ENCODE results near the gene RASSF5. TPM values are rescaled to one million over a fixed set of nuclear protein-coding genes. Genes with fewer than 3 reads are reported as not detected.

The RASSF5 gene
- total and polyA plus RNA-seq, 9 of the 15 experiments (the other 6 are each of a cell fraction or from before 2014, with no cell fraction given) = 6.1 to 41.0 (median 25.2) TPM

DNA sequence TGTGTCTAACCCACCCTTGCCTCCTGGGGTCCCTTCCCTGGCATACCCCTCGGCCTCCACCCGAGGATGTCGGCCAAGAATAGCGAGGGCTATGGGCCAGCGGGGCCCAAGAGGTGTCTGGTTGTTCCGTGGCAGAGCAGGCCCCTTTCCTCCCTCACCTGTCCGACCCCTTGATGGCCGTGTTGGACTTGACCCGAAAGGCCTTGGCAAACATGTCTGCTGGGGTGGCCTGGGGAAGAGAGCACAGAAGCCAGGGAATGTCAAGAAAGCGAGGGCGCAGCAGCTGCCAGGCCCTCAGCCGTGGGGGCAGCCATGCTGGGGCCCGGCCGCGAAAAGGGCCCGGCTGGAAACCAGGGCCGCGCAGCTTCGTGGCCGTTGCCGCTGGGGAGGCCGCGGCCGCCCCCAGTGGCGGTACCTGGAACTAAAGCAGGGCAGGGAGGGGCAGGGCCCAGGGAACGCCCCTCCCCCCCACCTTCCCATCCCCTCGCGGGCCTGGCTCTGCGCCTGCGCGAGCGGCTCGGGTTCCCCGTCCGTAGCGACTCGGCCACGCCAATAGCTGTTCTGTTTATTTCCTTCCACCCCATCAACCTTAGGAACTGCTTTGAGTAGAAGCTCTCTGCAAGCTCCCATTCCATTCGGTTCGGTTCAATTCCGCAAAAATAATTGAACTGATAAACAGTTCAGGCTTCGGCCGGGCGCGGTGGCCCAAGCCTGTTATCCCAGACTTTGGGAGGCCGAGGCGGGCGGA, 105.0 kb downstream of the RASSF5 start, which contains the start of gene EIF2D (continued):
- TF ChIP-seq, protein P1, sequence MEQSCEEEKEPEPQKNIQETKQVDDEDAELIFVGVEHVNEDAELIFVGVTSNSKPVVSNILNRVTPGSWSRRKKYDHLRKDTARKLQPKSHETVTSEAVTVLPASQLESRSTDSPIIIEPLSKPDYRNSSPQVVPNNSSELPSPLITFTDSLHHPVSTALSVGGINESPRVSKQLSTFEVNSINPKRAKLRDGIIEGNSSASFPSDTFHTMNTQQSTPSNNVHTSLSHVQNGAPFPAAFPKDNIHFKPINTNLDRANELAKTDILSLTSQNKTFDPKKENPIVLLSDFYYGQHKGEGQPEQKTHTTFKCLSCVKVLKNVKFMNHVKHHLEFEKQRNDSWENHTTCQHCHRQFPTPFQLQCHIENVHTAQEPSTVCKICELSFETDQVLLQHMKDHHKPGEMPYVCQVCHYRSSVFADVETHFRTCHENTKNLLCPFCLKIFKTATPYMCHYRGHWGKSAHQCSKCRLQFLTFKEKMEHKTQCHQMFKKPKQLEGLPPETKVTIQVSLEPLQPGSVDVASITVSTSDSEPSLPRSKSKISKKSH (CRISPR knock-in tag; IDR thresholded peaks at IDR 0.05) = no peak
- TF ChIP-seq BRD9 (IDR thresholded peaks at IDR 0.05; ENCODE audit: low read depth, partially characterized antibody) (peak; percentile 83), GTF2E2 (tag; IDR thresholded peaks at IDR 0.05) (peak; percentile 99), GTF2A2 (tag; IDR thresholded peaks at IDR 0.05) (peak; percentile 86), JUNB (CRISPR knock-in tag; conservative IDR thresholded peaks at IDR 0.05) (no peak; the same call in 1 of the 2 replicates), PBX2 (CRISPR knock-in tag; IDR thresholded peaks at IDR 0.05; ENCODE audit: low read depth) (no peak), PBX2 (tag; conservative IDR thresholded peaks at IDR 0.05; ENCODE audit: low read depth) (no peak), ZNF165 (CRISPR knock-in tag; IDR thresholded peaks at IDR 0.05; ENCODE audit: borderline replicate concordance) (peak; percentile 41; the same call in 1 of the 2 replicates)
- TF ChIP-seq, protein P2, sequence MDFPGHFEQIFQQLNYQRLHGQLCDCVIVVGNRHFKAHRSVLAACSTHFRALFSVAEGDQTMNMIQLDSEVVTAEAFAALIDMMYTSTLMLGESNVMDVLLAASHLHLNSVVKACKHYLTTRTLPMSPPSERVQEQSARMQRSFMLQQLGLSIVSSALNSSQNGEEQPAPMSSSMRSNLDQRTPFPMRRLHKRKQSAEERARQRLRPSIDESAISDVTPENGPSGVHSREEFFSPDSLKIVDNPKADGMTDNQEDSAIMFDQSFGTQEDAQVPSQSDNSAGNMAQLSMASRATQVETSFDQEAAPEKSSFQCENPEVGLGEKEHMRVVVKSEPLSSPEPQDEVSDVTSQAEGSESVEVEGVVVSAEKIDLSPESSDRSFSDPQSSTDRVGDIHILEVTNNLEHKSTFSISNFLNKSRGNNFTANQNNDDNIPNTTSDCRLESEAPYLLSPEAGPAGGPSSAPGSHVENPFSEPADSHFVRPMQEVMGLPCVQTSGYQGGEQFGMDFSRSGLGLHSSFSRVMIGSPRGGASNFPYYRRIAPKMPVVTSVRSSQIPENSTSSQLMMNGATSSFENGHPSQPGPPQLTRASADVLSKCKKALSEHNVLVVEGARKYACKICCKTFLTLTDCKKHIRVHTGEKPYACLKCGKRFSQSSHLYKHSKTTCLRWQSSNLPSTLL (IDR thresholded peaks at IDR 0.05) = no peak
- TF ChIP-seq, protein P3, sequence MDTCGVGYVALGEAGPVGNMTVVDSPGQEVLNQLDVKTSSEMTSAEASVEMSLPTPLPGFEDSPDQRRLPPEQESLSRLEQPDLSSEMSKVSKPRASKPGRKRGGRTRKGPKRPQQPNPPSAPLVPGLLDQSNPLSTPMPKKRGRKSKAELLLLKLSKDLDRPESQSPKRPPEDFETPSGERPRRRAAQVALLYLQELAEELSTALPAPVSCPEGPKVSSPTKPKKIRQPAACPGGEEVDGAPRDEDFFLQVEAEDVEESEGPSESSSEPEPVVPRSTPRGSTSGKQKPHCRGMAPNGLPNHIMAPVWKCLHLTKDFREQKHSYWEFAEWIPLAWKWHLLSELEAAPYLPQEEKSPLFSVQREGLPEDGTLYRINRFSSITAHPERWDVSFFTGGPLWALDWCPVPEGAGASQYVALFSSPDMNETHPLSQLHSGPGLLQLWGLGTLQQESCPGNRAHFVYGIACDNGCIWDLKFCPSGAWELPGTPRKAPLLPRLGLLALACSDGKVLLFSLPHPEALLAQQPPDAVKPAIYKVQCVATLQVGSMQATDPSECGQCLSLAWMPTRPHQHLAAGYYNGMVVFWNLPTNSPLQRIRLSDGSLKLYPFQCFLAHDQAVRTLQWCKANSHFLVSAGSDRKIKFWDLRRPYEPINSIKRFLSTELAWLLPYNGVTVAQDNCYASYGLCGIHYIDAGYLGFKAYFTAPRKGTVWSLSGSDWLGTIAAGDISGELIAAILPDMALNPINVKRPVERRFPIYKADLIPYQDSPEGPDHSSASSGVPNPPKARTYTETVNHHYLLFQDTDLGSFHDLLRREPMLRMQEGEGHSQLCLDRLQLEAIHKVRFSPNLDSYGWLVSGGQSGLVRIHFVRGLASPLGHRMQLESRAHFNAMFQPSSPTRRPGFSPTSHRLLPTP (IDR thresholded peaks at IDR 0.05; ENCODE audit: borderline replicate concordance, extremely low read depth, insufficient read length) = no peak

Data from K562 (cell line).